Glomerular endothelial cell (primary cell): ENCODE data around the gene MT1M. TPM values are rescaled to one million over a fixed set of nuclear protein-coding genes. Genes with fewer than 3 reads are reported as not detected.
"Not testable (repeated sequence)": the region's sequence is repeated elsewhere in the genome, so short reads cannot be mapped to it uniquely, and the experiment has no call there.

Experiments
- DNase-seq: peaks from one replicate; pipeline ENCODE4 v3.0.0-alpha.2; 2011; ENCODE audit warnings: low read depth, low spot score; ENCODE audit errors: extremely low read depth
- total RNA-seq: library from RNA; depleted of rRNA; stranded (reverse); fragments of >200 nt; gene quantifications from 2 replicates; pipeline ENCODE4 v1.2.3, GENCODE V29; 2015

Gene MT1M
- total RNA-seq, 1 donor from 2014 or later = not detected

DNA sequence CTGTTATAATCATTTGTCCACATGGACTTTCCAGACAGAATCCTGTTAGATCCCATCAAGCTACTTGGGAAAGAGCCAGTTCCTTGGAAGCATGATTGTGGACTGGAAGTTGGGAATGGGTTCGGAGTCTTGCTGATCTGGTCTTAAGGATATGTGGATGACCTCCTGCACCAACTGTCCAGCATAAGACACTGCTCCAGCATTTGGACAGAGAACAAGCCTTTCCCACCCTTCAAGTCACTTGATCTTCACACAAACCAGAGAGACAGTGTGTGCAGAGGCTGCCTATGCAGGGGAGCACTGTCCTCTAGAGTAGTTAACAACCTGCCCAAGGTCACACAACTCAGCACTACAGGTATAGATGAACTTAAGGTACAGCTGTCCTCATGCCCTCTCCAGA is 13.4 kb downstream of the MT1M start:
- no peak for DNase-seq

DNA sequence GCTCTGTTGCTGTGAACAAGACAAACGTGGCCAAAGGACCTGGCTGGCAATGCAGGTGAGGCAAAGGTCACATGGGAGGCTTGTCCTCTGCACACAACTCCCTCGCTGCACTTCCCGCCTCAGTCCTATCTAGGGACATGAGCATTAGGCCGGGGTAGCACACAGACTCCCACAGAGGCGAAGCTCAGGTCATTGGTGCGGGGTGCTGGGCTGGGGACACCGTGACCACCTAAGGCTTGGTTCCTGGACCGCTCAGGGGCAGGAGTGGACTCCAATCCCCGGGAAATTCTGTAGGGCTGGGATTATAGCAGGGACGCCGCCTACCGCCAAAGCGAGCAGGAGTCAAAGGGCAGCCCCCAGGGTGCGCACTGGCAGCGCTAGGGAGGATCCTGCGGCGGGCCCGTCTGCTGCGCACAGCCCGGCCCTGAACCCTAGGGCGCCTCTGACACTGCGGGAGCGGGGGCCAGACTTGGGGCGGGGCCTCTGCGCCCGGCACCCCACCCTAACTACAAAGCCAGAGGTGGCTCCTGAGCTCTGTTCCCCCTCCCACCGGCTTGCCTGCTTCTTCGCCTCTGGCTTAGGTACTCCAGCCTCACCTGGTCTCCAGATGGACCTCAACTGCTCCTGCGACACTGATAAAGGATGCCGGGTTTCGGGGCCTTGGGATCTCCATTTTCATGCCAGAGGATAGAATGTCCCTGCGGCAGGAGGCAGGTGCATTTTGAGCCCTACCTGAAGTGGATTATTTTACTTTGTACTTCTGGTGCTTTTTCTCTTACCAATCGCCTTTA is 15.4 kb downstream of the MT1M start:
- no peak for DNase-seq

DNA sequence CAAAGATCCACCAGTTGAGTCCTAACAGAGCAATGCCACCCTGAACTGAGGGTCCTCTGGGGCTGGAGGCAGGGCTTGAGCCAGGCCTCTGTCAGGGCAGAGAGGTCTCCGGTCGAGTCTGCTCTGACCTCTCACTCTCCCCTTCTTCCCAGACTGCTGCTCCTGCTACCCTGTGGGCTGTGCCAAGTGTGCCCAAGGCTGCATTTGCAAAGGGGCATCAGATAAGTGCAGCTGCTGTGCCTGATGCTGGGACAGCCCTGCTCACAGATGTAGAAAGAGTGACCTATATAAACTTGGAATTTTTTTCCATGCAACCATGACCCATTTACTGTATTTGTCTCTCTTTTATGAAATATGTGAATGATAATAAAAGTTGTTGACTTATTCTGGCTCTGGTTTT is 16.8 kb downstream of the MT1M start:
- DNase-seq = no peak

GRCh38 chr16:56649820-56650219 is 17.4 kb downstream of the MT1M start:
- no peak for DNase-seq

GRCh38 chr16:56651586-56651985 is 19.1 kb downstream of the MT1M start, which contains the start of gene MT1B:
MT1B (plus strand) TSS chr16:56651886; CDS start chr16:56651954, 68 bp downstream.
- no peak for DNase-seq

- DNase-seq = no peak
These were observed 20.1 kb downstream of the MT1M start for GRCh38 chr16:56652600-56652999.

- no peak for DNase-seq
These were observed 20.8 kb downstream of the MT1M start for GRCh38 chr16:56653218-56653617.

DNA sequence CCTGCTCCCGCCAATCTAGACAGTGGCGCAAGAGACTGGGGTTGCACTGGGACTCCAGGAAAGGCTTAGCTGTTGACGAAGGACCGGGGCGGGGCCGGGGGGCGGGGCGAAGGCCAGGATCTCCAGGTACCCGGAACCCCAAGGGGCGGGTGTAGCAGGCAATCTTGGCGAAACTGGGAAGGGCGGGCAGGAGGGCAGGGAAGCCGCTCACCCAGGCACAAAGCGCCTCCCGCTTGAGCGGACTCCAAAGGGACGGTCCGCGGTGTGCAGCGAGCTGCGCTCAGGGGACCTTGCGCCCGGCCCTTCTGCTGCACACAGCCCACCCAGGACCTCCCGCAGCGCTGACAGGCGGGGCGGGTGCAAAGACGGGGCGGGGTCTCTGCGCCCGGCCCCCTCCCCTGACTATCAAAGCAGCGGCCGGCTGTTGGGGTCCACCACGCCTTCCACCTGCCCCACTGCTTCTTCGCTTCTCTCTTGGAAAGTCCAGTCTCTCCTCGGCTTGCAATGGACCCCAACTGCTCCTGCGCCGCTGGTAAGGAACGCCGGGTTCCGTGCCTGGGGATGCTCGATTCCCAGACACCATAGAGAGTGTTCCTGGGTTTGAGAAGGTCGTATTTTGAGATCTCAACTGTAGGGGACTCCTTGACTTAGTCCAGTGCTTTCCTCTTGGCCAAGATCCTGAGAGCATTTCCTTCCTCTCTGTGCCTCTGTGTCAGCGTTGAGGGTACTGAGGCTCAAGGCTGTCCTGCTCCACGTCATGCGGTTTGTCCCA is 25.3 kb downstream of the MT1M start, which contains the start of gene MT1F:
Gene MT1F, plus strand, starts transcription at position 405 of the 772 bp plus-strand sequence. Its CDS starts 100 bp downstream, at position 505.
- no peak for DNase-seq

- DNase-seq = no peak
These were observed 25.9 kb downstream of the MT1M start for GRCh38 chr16:56658327-56658875.

DNA sequence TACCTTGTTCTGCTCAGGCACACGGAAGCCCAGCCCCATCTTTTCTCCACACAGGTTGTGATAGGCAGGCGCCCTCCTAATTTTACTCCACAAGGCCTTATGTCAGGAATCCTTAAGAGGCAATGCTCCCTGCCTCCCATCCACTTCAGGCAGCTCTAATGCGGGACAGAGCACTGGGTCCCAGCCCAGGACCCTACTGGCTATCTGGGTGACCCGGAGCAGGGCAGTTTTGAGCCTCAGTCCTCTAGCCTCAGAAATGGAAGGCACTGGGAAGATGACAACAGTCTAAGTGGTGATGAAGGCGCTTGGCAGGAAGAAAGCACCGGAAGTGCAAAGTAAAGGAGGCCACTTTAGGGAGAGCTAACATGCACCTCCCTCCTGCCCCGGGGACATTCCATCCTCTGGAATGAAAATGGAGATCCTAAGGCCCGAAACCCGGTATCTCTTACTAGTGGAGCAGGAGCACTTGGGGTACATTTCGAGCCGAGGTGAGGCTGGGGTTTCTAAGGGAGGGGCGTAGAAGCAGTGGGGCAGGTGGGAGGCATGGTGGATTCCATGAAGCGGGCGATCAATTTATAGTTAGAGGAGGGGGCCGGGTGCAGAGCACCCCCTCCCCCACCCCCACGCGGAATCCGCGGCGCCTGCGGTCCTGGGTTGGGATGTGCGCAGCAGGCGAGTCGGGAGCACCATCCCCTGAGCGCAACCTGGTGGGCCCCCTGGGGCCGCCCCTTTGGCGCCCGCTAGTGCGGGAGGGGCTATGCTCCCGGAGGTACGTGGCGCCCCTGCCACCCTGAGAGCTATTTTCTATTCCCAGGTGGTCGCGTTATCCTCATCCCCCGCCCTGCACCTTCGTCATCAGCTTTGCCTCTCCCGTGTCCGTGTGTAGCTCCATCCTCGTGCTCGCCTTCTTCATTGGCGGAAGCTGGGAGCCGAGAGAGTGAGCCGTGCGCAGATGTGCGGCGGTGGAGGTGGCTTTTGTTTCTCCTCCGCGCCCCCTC is 30.2 kb downstream of the MT1M start:
- no peak for DNase-seq

DNA sequence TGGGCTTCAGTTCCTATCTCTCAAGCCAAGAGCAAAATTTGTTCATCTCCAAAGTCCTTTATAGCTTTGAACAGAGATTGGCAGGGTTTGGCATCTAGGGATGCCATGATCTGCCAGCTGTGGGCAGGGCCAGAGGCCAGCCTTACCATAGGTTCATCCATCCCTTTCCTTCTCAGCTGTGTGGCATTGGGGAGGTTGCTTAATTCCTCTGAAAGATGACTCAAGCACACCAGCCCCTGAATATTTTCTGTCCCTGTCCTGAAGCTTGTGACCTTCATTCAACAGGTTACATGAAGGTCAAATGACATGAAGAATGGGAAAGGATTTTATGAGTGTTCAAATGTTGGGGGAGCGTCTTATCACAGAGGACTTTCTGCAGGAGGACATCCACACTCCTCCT is 32.0 kb downstream of the MT1M start:
- DNase-seq = no peak

DNA sequence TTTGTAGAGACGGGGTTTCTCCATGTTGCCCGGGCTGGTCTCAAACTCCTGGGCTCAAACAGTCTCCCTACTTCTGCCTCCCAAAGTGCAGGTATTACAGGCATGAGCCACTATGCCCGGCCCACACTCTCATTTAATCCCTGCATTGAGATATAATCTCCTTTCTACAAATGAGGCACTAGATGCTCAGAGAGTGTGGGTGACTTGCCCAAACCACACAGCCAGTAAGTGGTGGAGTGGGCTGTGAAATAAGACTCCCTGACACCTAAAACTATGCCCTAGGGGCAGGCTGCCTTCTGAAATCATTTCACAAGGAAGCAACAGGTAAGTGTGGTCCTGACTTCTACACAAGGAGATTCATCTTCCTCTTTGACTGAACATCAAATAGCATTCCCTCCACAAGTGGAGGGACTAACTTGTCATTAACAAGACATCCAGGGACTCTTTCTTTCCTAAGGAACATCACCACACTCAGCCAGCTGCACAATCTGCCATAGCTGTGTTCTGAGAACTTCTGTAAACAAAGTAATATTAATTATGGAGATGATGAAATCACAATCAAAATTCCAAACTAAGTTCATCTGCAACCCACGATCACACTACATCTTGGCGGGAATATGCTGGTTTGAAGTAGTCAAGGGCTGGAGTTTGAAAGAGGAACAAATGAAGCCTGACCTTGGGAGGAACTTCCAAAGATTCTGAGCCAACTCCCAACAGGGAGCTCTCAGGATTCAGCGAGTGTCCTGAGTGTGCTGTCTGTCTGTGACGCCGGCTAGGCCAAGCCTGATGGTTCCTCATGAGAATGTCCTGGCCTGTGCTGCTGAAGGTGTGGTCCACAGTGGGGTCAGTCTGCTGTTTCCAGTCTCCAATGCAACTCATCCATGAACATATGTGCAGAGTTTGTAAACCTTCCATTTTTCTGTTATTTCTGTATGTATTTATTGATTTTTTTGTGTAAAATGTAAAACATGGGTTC is 33.1 kb downstream of the MT1M start:
- DNase-seq = not testable (repeated sequence)

- DNase-seq = no peak
These were observed 35.4 kb downstream of the MT1M start, which contains the start of gene MT1G for GRCh38 chr16:56667581-56668571. MT1G (minus strand) TSS chr16:56668065; CDS start chr16:56667993, 72 bp downstream.

GRCh38 chr16:56669005-56669839 is 36.8 kb downstream of the MT1M start, which contains the start of gene MT1H:
MT1H (plus strand) TSS chr16:56669814; CDS start chr16:56669885, 71 bp downstream.
- DNase-seq = no peak

GRCh38 chr16:56669840-56670619 is 37.6 kb downstream of the MT1M start:
- DNase-seq = no peak

- DNase-seq = no peak
These were observed 38.1 kb downstream of the MT1M start for GRCh38 chr16:56670620-56670934.
